Mammary epithelial cell (primary cell): ENCODE results near the gene BLNK.

Source experiments
- EZH2 ChIP-seq: IDR thresholded peaks from 2 replicates; pipeline ENCODE4 v1.6.1; 2012; ENCODE audit warnings: low read length, inconsistent platforms, borderline replicate concordance
- TF ChIP-seq, protein P1 (sequence below), 2 donors: IDR thresholded peaks in 1 of 2; conservative IDR thresholded peaks in 1 of 2; 2 replicates each; pipeline ENCODE4 v1.5.1; 2011 to 2012; ENCODE audit warnings: inconsistent platforms in 2 of 2, low read length in 2 of 2, mild to moderate bottlenecking in 2 of 2, control low read depth in 1 of 2, low read depth in 1 of 2; ENCODE audit not compliant: insufficient read depth in 1 of 2; ENCODE audit errors: extremely low read depth in 1 of 2

DNA sequence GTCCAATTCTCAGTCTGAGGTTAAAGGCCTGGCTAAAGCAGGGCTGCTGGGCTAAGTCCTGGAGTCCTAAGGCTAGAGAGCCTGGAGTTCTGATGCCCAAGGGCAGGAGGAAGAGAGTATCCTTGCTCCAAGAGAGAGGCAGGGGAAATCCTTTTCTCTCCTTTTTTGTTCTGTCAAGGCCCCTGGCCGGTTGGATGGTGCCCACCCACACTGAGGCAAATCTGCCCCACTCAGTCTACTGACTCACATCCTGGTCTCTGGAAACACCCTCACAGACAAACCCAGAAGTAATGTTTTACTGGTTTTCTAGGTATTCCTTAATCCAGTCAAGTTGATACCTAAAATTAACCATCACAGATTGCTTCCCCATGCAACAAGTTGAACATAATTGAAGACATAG, 118.3 kb downstream of the BLNK start:
- TF ChIP-seq EZH2 = no peak
- TF ChIP-seq, protein P1, sequence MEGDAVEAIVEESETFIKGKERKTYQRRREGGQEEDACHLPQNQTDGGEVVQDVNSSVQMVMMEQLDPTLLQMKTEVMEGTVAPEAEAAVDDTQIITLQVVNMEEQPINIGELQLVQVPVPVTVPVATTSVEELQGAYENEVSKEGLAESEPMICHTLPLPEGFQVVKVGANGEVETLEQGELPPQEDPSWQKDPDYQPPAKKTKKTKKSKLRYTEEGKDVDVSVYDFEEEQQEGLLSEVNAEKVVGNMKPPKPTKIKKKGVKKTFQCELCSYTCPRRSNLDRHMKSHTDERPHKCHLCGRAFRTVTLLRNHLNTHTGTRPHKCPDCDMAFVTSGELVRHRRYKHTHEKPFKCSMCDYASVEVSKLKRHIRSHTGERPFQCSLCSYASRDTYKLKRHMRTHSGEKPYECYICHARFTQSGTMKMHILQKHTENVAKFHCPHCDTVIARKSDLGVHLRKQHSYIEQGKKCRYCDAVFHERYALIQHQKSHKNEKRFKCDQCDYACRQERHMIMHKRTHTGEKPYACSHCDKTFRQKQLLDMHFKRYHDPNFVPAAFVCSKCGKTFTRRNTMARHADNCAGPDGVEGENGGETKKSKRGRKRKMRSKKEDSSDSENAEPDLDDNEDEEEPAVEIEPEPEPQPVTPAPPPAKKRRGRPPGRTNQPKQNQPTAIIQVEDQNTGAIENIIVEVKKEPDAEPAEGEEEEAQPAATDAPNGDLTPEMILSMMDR (conservative IDR thresholded peaks at IDR 0.05 in 1 of 2, IDR thresholded peaks at IDR 0.05 in 1 of 2; ENCODE audit: extremely low read depth in 1 of 2, insufficient read depth in 1 of 2, low read depth in 1 of 2, low read length in 2 of 2) = no peak
